Activated naive CD8-positive, alpha-beta T cell treated with anti-CD3 and anti-CD28 coated beads for 36 hours (primary cell): Measurements from ENCODE around the gene TMEM156. TPM values are rescaled to one million over a fixed set of nuclear protein-coding genes. Genes with fewer than 3 reads are reported as not detected.

ENCODE experiments used
- DNase-seq: peaks from one replicate; pipeline ENCODE4 v3.0.0; 2021
- H3K27ac Mint-ChIP-seq: one replicate; pipeline ENCODE4 v1.8.0; 2022; ENCODE audit warnings: mild to moderate bottlenecking, moderate library complexity, mixed read lengths
- H3K27me3 Mint-ChIP-seq: one replicate; pipeline ENCODE4 v1.8.0; 2022; ENCODE audit warnings: mild to moderate bottlenecking, mixed read lengths
- H3K36me3 Mint-ChIP-seq: one replicate; pipeline ENCODE4 v1.8.0; 2021; ENCODE audit warnings: mild to moderate bottlenecking, mixed read lengths
- H3K4me1 Mint-ChIP-seq: one replicate; pipeline ENCODE4 v1.8.0; 2021; ENCODE audit warnings: mixed read lengths
- H3K4me3 Mint-ChIP-seq: one replicate; pipeline ENCODE4 v1.8.0; 2022; ENCODE audit warnings: mild to moderate bottlenecking, moderate library complexity, mixed read lengths
- H3K9me3 Mint-ChIP-seq: one replicate; pipeline ENCODE4 v1.8.0; 2022; ENCODE audit warnings: mixed read lengths
- total RNA-seq, 2 experiments: library from RNA; stranded (reverse); gene quantifications; one replicate each; pipeline ENCODE4 v1.2.3, GENCODE V29; 2021

Gene TMEM156, protein sequence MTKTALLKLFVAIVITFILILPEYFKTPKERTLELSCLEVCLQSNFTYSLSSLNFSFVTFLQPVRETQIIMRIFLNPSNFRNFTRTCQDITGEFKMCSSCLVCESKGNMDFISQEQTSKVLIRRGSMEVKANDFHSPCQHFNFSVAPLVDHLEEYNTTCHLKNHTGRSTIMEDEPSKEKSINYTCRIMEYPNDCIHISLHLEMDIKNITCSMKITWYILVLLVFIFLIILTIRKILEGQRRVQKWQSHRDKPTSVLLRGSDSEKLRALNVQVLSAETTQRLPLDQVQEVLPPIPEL
- 10 to 100 TPM; 11.3 to 11.7 TPM for total RNA-seq

DNA sequence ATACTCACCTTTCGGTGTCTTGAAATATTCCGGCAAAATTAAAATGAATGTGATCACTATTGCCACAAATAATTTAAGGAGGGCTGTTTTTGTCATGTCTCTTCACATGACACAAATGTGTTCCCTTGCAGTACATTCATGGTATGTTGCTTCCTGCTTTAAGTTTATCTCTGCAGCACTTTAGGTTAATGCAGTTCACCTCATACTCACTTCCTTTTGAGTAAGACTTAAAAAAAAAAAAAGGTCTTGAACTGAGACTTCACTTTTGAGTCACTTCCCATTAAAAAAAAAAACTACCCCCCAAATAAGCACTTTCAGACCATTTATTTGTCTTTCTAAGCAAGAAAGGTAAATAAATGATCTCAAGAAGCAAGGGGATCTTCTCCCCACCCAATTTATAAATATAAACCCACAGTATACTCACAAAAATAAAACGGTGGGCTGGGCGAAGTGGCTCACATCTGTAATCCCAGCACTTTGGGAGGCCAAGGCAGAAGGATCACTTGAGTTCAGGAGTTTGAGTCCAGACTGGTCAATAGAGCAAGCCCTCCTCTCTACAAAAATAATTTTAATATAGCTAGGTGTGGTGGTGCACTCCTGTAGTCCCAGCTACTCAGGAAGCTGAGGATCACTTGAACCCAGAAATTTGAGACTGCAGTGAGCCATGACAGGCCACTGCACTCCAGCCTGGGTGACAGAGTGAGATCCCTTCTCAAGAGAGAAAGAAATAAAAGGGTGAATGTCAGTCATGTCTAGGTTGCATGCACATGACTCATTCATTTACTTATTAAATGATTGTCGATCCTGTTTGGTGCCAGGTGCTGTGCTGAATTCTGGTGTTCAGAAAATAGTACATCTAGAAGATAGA, at the start of gene TMEM156:
Gene TMEM156 (minus strand): TSS at position 192 of the 868 bp plus-strand sequence. CDS start 96 bp downstream, at position 96.
- Mint-ChIP-seq H3K36me3 (peaks cover 3% of the 10 kb centered on the region), H3K27ac (peak within 1 kb of the TSS; percentile 89), H3K9me3 (no peaks in the 10 kb centered on the region), H3K4me1 (peaks cover 44% of the 10 kb centered on the region), H3K4me3 (peak within 1 kb of the TSS; percentile 80), H3K27me3 (no peaks in the 10 kb centered on the region)
- peak; percentile 24 for DNase-seq

DNA sequence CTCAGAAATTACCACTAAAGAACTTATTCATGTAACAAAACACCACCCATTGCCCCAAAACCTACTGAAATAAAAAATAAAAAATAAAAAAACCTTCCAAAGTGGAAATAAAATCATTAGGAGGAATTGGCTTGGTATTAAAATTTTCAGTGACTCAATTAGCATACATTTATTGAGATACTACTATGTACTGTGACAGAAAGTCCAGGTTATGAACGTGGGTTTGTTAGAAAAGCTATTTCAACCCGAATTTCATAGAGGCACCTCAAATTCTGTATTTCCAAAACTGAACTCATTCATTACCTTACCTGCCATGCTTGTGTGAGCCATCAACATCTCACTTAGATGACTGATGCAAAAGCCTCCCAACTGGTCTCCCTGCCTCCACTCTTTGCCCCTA, 46.6 kb upstream of the TMEM156 start:
- Mint-ChIP-seq H3K36me3 (peaks cover 21% of the 10 kb centered on the region), H3K4me3 (no peak overlapping the region), H3K27ac (no peak overlapping the region), H3K4me1 (peaks cover 2% of the 10 kb centered on the region), H3K9me3 (no peaks in the 10 kb centered on the region), H3K27me3 (no peaks in the 10 kb centered on the region)
- DNase-seq = no peak

DNA sequence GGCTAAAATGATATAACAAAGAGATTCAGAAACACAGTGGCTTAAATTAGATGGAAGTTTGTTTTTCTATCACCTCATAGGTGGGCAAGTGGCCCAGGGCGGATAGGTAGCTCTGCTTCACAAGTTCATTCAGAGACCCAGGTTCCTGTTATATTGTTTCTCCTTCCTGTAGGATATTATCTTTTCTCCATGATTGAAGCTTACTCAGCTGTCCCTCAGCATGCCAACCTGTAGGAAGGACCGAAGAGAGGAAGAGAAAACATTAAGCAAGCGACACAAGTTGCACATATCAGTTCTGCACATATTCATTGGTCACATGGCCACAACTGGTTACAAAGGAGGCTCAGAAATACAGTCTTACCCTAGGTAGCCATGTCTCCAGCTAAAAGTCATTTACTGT, 36.7 kb upstream of the TMEM156 start:
- no peak for DNase-seq
- no peak overlapping the region for H3K4me3 Mint-ChIP-seq
- H3K36me3 Mint-ChIP-seq = peaks cover 6% of the 10 kb centered on the region
- no peak overlapping the region for H3K27ac Mint-ChIP-seq
- no peaks in the 10 kb centered on the region for H3K27me3 Mint-ChIP-seq
- H3K9me3 Mint-ChIP-seq = no peaks in the 10 kb centered on the region
- no peaks in the 10 kb centered on the region for H3K4me1 Mint-ChIP-seq

DNA sequence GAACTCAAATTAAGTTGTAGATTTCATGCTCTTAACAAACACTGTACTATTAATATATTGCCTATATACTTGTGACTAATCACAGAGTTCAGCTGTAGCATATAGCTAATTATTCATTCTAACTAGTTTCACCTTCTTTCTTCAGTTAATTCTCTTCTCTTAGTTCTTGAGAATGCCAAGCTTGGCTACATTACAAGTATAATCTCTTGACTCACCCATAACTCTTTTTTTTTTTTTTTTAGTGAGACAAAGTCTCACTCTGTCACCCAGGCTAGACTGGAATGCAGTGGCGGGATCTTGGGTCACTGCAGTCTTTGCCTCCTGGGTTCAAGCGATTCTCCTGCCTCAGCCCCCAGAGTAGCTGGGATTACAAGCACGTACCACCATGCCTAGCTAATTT, 35.2 kb upstream of the TMEM156 start:
- no peaks in the 10 kb centered on the region for H3K27me3 Mint-ChIP-seq
- no peaks in the 10 kb centered on the region for H3K9me3 Mint-ChIP-seq
- H3K4me3 Mint-ChIP-seq = no peak overlapping the region
- peaks cover 7% of the 10 kb centered on the region for H3K4me1 Mint-ChIP-seq
- peaks cover 4% of the 10 kb centered on the region for H3K36me3 Mint-ChIP-seq
- DNase-seq = no peak
- no peak overlapping the region for H3K27ac Mint-ChIP-seq

DNA sequence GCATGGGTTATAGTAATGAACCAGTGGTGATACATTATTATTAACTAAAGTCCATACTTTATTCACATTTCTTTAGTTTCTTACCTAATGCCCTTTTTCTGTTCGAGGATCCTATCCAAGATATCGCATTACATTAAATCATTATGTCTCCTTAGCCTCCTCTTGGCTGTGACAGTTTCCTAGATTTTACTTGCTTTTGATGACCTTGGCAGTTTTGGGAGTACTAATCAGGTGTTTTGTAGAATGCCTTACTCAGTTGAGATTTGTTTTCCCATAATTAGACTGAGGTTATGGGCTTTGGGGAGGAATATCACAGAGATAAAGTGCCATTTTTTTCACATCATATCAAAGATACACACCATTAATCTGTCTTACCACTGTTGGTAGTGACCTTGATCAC, 34.8 kb upstream of the TMEM156 start:
- Mint-ChIP-seq H3K9me3 (no peaks in the 10 kb centered on the region), H3K4me1 (peaks cover 10% of the 10 kb centered on the region), H3K4me3 (no peak overlapping the region), H3K36me3 (peaks cover 6% of the 10 kb centered on the region), H3K27me3 (no peaks in the 10 kb centered on the region), H3K27ac (no peak overlapping the region)
- DNase-seq = no peak

DNA sequence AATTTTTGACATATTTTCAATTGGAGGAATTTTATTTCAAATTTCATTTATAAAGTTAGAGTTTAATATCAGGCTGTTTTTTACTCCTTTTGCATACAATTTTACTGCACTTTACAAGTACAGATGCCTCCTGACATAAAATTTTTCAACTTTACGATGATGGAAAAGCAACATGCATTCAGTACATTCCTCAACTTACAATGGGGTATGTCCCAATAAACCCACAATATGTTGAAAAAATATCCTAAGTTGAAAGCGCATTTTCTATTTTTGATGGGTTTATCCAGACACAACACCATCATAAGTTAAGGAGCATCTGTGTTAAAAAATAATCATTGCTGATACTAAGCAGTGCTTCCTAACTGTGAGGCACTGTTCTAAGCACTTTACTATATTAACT, 34.2 kb upstream of the TMEM156 start:
- DNase-seq = no peak
- Mint-ChIP-seq H3K36me3 (peaks cover 6% of the 10 kb centered on the region), H3K9me3 (no peaks in the 10 kb centered on the region), H3K4me1 (peaks cover 12% of the 10 kb centered on the region), H3K4me3 (no peak overlapping the region), H3K27ac (no peak overlapping the region), H3K27me3 (no peaks in the 10 kb centered on the region)

DNA sequence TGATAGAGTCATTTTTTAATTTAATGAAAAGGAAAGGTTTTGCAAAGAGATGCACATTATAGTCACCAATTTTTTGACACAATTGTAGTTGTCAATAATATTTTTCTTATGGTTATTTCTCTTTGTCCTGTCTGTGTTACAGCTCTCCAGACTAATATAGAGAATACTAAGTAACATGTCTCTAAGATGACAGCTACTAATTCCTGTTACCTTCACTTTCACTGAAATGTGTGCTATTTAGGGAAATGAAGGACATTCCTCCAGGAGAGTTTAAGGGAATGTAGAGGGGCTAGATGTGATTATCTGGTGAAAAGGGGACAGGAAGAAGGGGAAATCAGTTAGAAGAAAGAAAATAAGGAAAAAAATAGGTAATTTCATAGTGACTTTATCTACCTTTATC, 31.2 kb upstream of the TMEM156 start:
- H3K4me3 Mint-ChIP-seq = no peak overlapping the region
- H3K4me1 Mint-ChIP-seq = peaks cover 12% of the 10 kb centered on the region
- no peak for DNase-seq
- H3K27me3 Mint-ChIP-seq = no peaks in the 10 kb centered on the region
- H3K27ac Mint-ChIP-seq = no peak overlapping the region
- H3K9me3 Mint-ChIP-seq = no peaks in the 10 kb centered on the region
- peaks cover 1% of the 10 kb centered on the region for H3K36me3 Mint-ChIP-seq

DNA sequence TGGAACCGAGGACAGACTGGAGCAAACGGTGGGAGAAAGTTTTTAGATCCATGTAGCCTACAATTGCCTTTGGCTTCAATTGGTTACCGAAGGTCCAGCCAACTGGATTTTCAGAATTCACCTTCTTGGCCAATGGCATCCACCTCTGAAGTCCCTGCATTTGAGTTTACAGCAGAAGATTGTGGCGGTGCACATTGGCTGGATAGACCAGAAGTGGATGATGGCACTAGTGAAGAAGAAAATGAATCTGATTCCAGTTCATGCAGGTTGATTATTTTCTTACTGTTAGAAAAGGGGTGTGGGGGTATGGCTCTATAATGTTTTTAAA, 30.5 kb upstream of the TMEM156 start:
- Mint-ChIP-seq H3K27me3 (no peaks in the 10 kb centered on the region), H3K9me3 (no peaks in the 10 kb centered on the region), H3K36me3 (peaks cover 1% of the 10 kb centered on the region), H3K4me3 (no peak overlapping the region), H3K27ac (no peak overlapping the region), H3K4me1 (peaks cover 12% of the 10 kb centered on the region)
- DNase-seq = no peak

DNA sequence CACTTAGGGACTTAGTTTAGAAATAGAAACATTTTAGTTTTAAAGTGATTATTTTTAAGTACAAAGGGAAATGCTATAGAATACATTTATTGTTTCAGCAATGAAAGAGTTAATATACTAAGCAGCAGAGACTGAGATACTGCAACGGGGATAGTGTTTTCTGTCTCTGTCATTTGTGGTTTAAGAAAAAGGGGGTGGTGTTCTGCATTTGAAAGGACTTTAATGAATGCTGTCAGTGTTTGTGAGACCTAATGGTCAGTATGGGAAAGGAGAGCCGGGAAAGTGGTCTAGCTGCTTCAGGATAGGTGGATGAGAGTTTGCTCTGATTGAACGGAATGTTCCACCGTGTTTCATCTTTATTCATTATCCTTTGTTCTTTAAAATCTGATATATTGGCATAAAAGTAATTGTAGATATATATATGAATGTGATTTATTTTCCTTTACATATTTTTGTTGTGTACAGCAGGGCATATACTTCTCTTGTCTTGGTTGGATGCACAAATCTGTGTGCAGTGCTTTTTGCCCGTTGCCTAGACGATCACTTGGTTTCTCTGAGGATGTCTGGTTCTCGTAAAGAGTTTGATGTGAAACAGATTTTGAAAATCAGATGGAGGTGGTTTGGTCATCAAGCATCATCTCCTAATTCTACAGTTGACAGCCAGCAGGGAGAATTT, 30.0 kb upstream of the TMEM156 start, which contains the start of gene KLHL5:
Gene KLHL5 (plus strand): TSS at position 139 of the 676 bp plus-strand sequence. CDS start 421 bp downstream, at position 560.
- Mint-ChIP-seq H3K4me1 (peaks cover 12% of the 10 kb centered on the region), H3K9me3 (no peaks in the 10 kb centered on the region), H3K36me3 (peaks cover 1% of the 10 kb centered on the region), H3K27ac (no peak within 1 kb of the TSS), H3K27me3 (no peaks in the 10 kb centered on the region), H3K4me3 (no peak within 1 kb of the TSS)
- no peak for DNase-seq

DNA sequence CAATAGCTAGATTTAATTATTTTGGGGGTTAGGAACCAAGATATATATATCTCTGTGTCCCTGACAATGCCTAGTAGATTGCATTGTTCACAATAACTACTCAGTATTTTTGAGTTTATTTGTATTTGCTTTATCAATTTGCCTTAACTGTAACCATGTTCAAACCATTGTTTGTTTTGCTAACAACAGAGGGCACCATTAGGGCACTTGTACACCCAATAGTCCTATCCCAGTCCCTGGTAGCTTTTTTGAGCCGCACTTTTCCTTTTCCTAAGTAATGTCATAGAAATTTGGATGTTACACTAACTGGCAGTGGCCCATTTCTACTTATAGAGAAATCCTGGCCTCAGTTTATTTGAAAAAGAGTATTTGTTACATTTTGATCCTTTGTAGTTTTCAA, 29.2 kb upstream of the TMEM156 start:
- H3K9me3 Mint-ChIP-seq = no peaks in the 10 kb centered on the region
- DNase-seq = no peak
- H3K36me3 Mint-ChIP-seq = peaks cover 1% of the 10 kb centered on the region
- H3K4me3 Mint-ChIP-seq = no peak overlapping the region
- H3K27me3 Mint-ChIP-seq = no peaks in the 10 kb centered on the region
- H3K27ac Mint-ChIP-seq = no peak overlapping the region
- H3K4me1 Mint-ChIP-seq = peaks cover 16% of the 10 kb centered on the region

DNA sequence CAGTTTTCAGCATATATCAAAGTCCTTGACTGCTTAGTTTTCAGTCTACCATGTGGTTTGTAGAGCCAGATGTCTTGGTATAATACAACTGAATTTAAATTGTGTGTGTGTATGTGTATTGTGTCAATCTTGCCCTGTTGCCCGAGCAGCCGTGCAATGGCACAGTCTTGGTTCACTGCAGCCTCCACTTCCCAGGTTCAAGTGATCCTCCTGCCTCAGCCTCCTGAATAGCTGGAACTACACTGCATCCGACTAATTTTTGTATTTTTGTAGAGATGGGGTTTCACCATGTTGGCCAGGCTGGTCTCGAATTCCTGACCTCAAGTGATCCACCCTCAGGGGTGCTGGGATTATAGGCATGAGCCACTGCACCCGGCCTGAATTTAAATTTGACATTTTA, 23.8 kb upstream of the TMEM156 start:
- H3K36me3 Mint-ChIP-seq = no peaks in the 10 kb centered on the region
- H3K27me3 Mint-ChIP-seq = no peaks in the 10 kb centered on the region
- DNase-seq = no peak
- H3K4me1 Mint-ChIP-seq = peaks cover 4% of the 10 kb centered on the region
- H3K9me3 Mint-ChIP-seq = no peaks in the 10 kb centered on the region
- no peak overlapping the region for H3K27ac Mint-ChIP-seq
- H3K4me3 Mint-ChIP-seq = no peak overlapping the region

DNA sequence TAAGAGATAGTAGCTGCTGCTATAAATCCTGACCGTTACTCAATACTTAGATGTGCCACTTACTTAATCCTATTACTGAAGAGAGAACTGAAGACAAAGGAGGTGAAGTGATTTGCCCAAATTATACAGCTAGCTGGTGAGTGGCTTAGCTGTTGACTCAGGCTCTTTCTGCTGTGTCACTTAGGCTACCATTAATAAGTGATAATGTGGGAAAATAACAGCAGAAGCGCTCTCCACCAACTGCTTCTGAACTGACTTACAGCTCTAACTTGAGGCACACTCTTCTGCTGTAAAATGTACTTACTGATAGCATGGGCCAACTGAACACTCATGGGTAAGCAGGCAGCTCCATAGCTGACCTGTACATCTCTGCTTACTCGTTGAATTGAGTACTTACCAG, 22.3 kb upstream of the TMEM156 start:
- H3K4me3 Mint-ChIP-seq = no peak overlapping the region
- H3K36me3 Mint-ChIP-seq = no peaks in the 10 kb centered on the region
- H3K27ac Mint-ChIP-seq = no peak overlapping the region
- no peak for DNase-seq
- no peaks in the 10 kb centered on the region for H3K9me3 Mint-ChIP-seq
- peaks cover 4% of the 10 kb centered on the region for H3K4me1 Mint-ChIP-seq
- H3K27me3 Mint-ChIP-seq = no peaks in the 10 kb centered on the region

DNA sequence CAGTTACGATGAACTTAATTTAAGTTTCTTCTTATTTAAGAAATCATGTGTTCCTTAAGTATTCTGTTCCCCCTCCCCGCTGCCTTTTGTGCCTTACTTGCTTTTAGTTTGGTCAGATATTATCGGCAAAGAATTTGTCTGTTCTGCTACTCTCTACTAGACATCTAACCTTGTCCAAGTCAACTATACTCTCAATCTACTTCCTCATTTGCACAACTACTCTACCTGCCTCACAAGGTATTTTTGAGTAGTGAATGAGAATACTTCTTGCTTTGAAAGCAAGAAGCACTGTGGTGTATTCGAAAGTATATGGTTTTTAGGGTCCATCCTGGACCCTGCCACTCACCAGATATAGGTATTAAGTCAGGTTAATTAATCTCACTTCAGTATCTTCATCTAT, 21.8 kb upstream of the TMEM156 start:
- Mint-ChIP-seq H3K36me3 (peaks cover 2% of the 10 kb centered on the region), H3K9me3 (no peaks in the 10 kb centered on the region), H3K4me1 (peaks cover 4% of the 10 kb centered on the region), H3K4me3 (no peak overlapping the region), H3K27ac (no peak overlapping the region), H3K27me3 (no peaks in the 10 kb centered on the region)
- DNase-seq = no peak

DNA sequence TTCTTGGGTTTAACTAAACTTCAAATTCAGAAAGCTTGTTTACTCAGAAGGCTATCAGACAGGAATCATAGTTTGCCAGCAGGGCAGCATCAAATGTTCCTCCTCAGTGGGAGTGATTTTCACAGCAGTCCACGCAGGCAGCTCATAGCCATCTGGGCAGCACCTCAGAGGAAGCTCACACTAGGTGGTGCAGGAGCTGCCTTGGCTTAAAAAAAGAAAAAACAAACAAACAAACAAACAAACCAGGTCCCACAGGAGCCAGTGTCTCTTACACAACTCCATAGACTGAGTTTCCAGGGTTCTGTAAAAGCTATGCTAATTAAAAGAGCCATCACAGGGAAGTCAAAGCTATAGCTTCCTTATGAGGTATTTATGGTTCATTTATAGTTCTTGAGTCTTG, 19.3 kb upstream of the TMEM156 start:
- H3K36me3 Mint-ChIP-seq = peaks cover 4% of the 10 kb centered on the region
- DNase-seq = no peak
- H3K4me1 Mint-ChIP-seq = peaks cover 22% of the 10 kb centered on the region
- H3K9me3 Mint-ChIP-seq = no peaks in the 10 kb centered on the region
- H3K27ac Mint-ChIP-seq = no peak overlapping the region
- H3K27me3 Mint-ChIP-seq = no peaks in the 10 kb centered on the region
- H3K4me3 Mint-ChIP-seq = no peak overlapping the region

DNA sequence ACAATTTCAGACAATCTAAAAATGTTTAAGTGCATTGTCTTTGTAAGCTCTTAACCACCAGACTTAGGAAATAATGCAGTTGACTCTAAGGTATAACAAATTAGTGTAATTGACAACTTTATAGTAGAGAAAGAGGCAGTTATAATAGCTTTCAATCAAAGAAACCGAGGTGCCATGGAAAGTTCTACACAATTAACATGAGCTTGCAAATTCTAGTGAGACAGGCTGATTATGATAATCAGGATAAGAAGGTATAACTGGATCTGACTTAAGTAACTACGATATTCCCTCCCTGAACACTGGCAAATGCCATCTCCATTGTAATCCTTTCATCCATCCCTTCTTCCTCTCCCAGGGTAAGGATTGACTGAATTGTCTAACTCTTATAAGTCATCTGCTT, 18.4 kb upstream of the TMEM156 start:
- peaks cover 29% of the 10 kb centered on the region for H3K4me1 Mint-ChIP-seq
- H3K9me3 Mint-ChIP-seq = no peaks in the 10 kb centered on the region
- peaks cover 6% of the 10 kb centered on the region for H3K36me3 Mint-ChIP-seq
- H3K4me3 Mint-ChIP-seq = no peak overlapping the region
- H3K27ac Mint-ChIP-seq = no peak overlapping the region
- no peak for DNase-seq
- no peaks in the 10 kb centered on the region for H3K27me3 Mint-ChIP-seq
